Mesendoderm (in vitro differentiated cells): ENCODE measurements around the gene GOLPH3. TPM values are rescaled to one million over a fixed set of nuclear protein-coding genes. Genes with fewer than 3 reads are reported as not detected.

Experiments
- small RNA-seq: library from polyadenylated mRNA; stranded (forward); fragments of <200 nt; extraction: miRNeasy Mini kit (QIAGEN cat#:217004); gene quantifications from one replicate; pipeline ENCODE3, GENCODE V24; 2013; ENCODE audit not compliant: insufficient read depth

GOLPH3 gene

Small RNA genes lying within 50 kb of the gene (small RNA-seq; reads per million reads assigned to genes)
- gene RF00019 = not detected
